B cell (primary cell): ENCODE data around the gene SLC10A2. TPM values are rescaled to one million over a fixed set of nuclear protein-coding genes. Genes with fewer than 3 reads are reported as not detected.

Source experiments
- ATAC-seq: fragments of 200-7000 bp; cut with Tn5 transposase; one replicate; pipeline ENCODE4 v1.10.0; 2021; ENCODE audit warnings: low read depth, mild to moderate bottlenecking, moderate number of reproducible peaks, moderate library complexity
- CTCF ChIA-PET: fragments of 350-600 bp; sonication (Branson Sonifier 250); formaldehyde crosslinking; loops from one replicate; lab custom pipeline; 2021; ENCODE audit warnings: antibody characterized with exemption, inconsistent platforms; lab: Charles Lee
- POLR2A ChIA-PET: fragments of 350-600 bp; sonication (Branson Sonifier 250); formaldehyde crosslinking; loops from one replicate; lab custom pipeline; 2021; ENCODE audit warnings: antibody characterized with exemption; lab: Charles Lee
- DNase-seq: peaks from one replicate; pipeline ENCODE4 v3.0.0; 2013
- H2AFZ ChIP-seq: 2 replicates; pipeline ENCODE4 v1.6.1; 2012; ENCODE audit warnings: mild to moderate bottlenecking, low read depth, low read length; ENCODE audit not compliant: insufficient read depth, poor library complexity, severe bottlenecking
- H3K27ac ChIP-seq, 2 donors: 1 replicate in 1 of 2; 2 replicates in 1 of 2; pipeline ENCODE4 v1.5.1; 2012 to 2013; ENCODE audit warnings: low read length in 2 of 2, mild to moderate bottlenecking in 2 of 2, moderate library complexity in 1 of 2
- H3K27me3 ChIP-seq, 4 experiments: fragments of 200-600 bp in 1 of 4; sonication (generic) in 1 of 4; replicated peaks in 1 of 4; 1 replicate in 2 of 4; 2 replicates in 2 of 4; pipeline versions ENCODE4 v1.6.1 to v1.7.0; 2013 to 2016; ENCODE audit warnings: low read length in 3 of 4, mild to moderate bottlenecking in 2 of 4, mixed read lengths in 1 of 4, moderate library complexity in 1 of 4; ENCODE audit not compliant: insufficient read depth in 4 of 4, control insufficient read depth in 3 of 4; ENCODE audit errors: control extremely low read depth in 1 of 4
- H3K36me3 ChIP-seq, 2 experiments: replicated peaks in 1 of 2; 1 replicate in 1 of 2; 2 replicates in 1 of 2; pipeline versions ENCODE4 v1.6.1 to v1.7.1; 2013; ENCODE audit warnings: low read length in 1 of 2; ENCODE audit not compliant: insufficient read depth in 2 of 2, control insufficient read depth in 1 of 2; ENCODE audit errors: control extremely low read depth in 1 of 2, extremely low read depth in 1 of 2
- H3K4me1 ChIP-seq, 2 donors: fragments of 200-600 bp in 1 of 2; sonication (generic) in 1 of 2; 1 replicate in 1 of 2; 2 replicates in 1 of 2; pipeline versions ENCODE4 v1.5.1 to v1.6.1; 2013 to 2017; ENCODE audit warnings: low read length in 2 of 2; ENCODE audit not compliant: control insufficient read depth in 2 of 2, insufficient read depth in 2 of 2
- H3K4me2 ChIP-seq: replicated peaks from 2 replicates; pipeline ENCODE3; 2012; ENCODE audit warnings: mild to moderate bottlenecking, low read depth, low read length; ENCODE audit not compliant: poor library complexity, severe bottlenecking
- H3K4me3 ChIP-seq, 5 experiments: fragments of 200-600 bp in 1 of 5; sonication (generic) in 1 of 5; 1 replicate in 3 of 5; 2 replicates in 2 of 5; pipeline versions ENCODE4 v1.5.1 to v1.7.0; 2011 to 2016; ENCODE audit warnings: low read length in 4 of 5, mild to moderate bottlenecking in 4 of 5, low read depth in 2 of 5, control low read depth in 1 of 5, moderate library complexity in 1 of 5; ENCODE audit not compliant: insufficient read depth in 1 of 5; ENCODE audit errors: control extremely low read depth in 1 of 5, extremely low read depth in 1 of 5
- H3K79me2 ChIP-seq: fragments of 200-600 bp; sonication (generic); one replicate; pipeline ENCODE4 v1.6.0; 2016; ENCODE audit warnings: low read length; ENCODE audit not compliant: control insufficient read depth, insufficient read depth
- H3K9ac ChIP-seq: fragments of 200-600 bp; sonication (generic); 2 replicates; pipeline ENCODE4 v1.6.1; 2017; ENCODE audit warnings: mild to moderate bottlenecking, low read length, moderate library complexity
- H3K9me3 ChIP-seq, 3 donors: one replicate each; pipeline versions ENCODE4 v1.6.1 to v1.7.1; 2013; ENCODE audit warnings: low read length in 2 of 3; ENCODE audit not compliant: control insufficient read depth in 2 of 3, insufficient read depth in 1 of 3; ENCODE audit errors: control extremely low read depth in 1 of 3
- H4K20me1 ChIP-seq: 2 replicates; pipeline ENCODE4 v1.6.0; 2012; ENCODE audit warnings: mild to moderate bottlenecking, low read length; ENCODE audit not compliant: insufficient read depth, control insufficient read depth, poor library complexity, severe bottlenecking
- H3K27ac Mint-ChIP-seq: one replicate; pipeline ENCODE4 v1.8.0; 2021; ENCODE audit warnings: mixed read lengths
- H3K27me3 Mint-ChIP-seq: one replicate; pipeline ENCODE4 v1.8.0; 2021; ENCODE audit warnings: mixed read lengths
- H3K4me1 Mint-ChIP-seq: one replicate; pipeline ENCODE4 v1.8.0; 2021; ENCODE audit warnings: mixed read lengths
- H3K4me3 Mint-ChIP-seq: one replicate; pipeline ENCODE4 v1.8.0; 2021; ENCODE audit warnings: mixed read lengths
- H3K9me3 Mint-ChIP-seq: one replicate; pipeline ENCODE4 v1.8.0; 2022; ENCODE audit warnings: mixed read lengths; ENCODE audit not compliant: insufficient read depth
- EZH2 ChIP-seq: IDR thresholded peaks from 2 replicates; pipeline ENCODE4 v1.6.1; 2012; ENCODE audit warnings: borderline replicate concordance, low read depth, mild to moderate bottlenecking, moderate library complexity, low read length; ENCODE audit not compliant: insufficient read depth, poor library complexity, severe bottlenecking
- WGBS: methylation state at CpG from one replicate; pipeline ENCODE4 v1.1.5; 2013; ENCODE audit warnings: missing lambda C conversion rate; ENCODE audit not compliant: insufficient coverage; 5-methylcytosine and 5-hydroxymethylcytosine counted together
- intact Hi-C: fragments of 100-400 bp; cut with micrococcal nuclease; formaldehyde crosslinking; loops from one replicate; pipeline ENCODE4 v1.10.0; 2022
- polyA minus RNA-seq: library from RNA; depleted of rRNA, polyadenylated mRNA; stranded (reverse); fragments of >200 nt; gene quantifications from 2 replicates; pipeline ENCODE4 v1.2.3, GENCODE V29; 2012
- polyA plus RNA-seq: library from polyadenylated mRNA; depleted of rRNA; stranded (reverse); fragments of >200 nt; gene quantifications from 2 replicates; pipeline ENCODE4 v1.2.3, GENCODE V29; 2012
- total RNA-seq, 2 donors: library from RNA; stranded (reverse); fragments of 120-200 nt in 1 of 2; gene quantifications; 1 replicate in 1 of 2; 2 replicates in 1 of 2; pipeline versions ENCODE4 v1.2.3 to v1.2.4, GENCODE V29; 2013 to 2022
- TF ChIP-seq, protein P1 (sequence below): fragments of 200-600 bp; IDR thresholded peaks from one replicate; pipeline ENCODE4 v1.8.0; 2022; ENCODE audit warnings: antibody characterized with exemption, mild to moderate bottlenecking

SLC10A2 gene, protein sequence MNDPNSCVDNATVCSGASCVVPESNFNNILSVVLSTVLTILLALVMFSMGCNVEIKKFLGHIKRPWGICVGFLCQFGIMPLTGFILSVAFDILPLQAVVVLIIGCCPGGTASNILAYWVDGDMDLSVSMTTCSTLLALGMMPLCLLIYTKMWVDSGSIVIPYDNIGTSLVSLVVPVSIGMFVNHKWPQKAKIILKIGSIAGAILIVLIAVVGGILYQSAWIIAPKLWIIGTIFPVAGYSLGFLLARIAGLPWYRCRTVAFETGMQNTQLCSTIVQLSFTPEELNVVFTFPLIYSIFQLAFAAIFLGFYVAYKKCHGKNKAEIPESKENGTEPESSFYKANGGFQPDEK
- not detected in 2 replicates for total RNA-seq
- not detected for total RNA-seq (2013)
- not detected in 2 replicates for polyA plus RNA-seq
- polyA minus RNA-seq: not detected in 2 replicates

DNA sequence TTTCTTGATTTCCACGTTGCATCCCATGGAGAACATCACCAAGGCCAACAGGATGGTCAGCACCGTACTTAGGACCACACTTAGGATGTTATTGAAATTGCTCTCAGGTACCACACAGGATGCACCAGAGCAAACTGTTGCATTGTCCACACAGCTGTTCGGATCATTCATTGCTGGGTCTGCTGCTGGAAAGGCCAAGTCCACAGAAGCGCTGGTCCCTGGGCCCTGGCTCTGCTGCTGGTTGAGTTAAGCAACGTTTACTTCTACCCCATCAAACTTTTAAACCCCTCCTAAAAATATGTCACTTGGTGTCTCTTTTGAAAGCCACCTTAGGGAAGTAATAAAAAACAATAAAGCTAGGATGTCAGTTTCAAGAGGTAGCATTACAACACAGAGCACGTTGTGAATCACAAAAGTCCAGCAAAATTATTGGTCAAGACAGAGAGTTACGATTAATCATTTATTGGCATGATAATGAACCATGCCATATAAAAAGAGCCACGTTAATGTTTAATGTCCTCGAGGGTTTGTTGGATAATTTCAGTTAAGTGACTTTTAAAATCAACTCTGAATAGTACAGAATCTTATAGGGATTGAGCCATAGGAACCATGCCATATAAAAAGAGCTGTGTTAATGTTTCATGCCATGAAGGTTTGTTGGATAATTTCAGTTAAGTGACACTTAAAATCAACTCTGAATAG, at the start of gene SLC10A2:
SLC10A2 (minus strand) TSS at position 339 of the 702 bp plus-strand sequence; CDS start at position 171, 168 bp downstream.
- 97% methylated on average over 5 of the region's 9 CpGs for WGBS
- no peak within 1 kb of the TSS for H3K4me3 ChIP-seq
- H3K27ac ChIP-seq: no peak within 1 kb of the TSS
- no peak within 1 kb of the TSS for H3K4me3 Mint-ChIP-seq
- ChIA-PET CTCF (no interaction called here), POLR2A (no interaction called here)
- H3K9me3 ChIP-seq: no peaks in the 10 kb centered on the region
- no peak within 1 kb of the TSS for H3K27ac Mint-ChIP-seq
- H3K27me3 Mint-ChIP-seq: no peaks in the 10 kb centered on the region
- no peak within 1 kb of the TSS for H3K4me2 ChIP-seq
- H4K20me1 ChIP-seq: no peaks in the 10 kb centered on the region
- DNase-seq: no peak
- TF ChIP-seq, protein P1, sequence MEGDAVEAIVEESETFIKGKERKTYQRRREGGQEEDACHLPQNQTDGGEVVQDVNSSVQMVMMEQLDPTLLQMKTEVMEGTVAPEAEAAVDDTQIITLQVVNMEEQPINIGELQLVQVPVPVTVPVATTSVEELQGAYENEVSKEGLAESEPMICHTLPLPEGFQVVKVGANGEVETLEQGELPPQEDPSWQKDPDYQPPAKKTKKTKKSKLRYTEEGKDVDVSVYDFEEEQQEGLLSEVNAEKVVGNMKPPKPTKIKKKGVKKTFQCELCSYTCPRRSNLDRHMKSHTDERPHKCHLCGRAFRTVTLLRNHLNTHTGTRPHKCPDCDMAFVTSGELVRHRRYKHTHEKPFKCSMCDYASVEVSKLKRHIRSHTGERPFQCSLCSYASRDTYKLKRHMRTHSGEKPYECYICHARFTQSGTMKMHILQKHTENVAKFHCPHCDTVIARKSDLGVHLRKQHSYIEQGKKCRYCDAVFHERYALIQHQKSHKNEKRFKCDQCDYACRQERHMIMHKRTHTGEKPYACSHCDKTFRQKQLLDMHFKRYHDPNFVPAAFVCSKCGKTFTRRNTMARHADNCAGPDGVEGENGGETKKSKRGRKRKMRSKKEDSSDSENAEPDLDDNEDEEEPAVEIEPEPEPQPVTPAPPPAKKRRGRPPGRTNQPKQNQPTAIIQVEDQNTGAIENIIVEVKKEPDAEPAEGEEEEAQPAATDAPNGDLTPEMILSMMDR: no peak
- TF ChIP-seq EZH2: no peak
- H3K4me1 ChIP-seq: peaks cover 4 to 14% of the 10 kb centered on the region in 2 donors
- H3K9ac ChIP-seq: no peak within 1 kb of the TSS
- no peaks in the 10 kb centered on the region for H3K27me3 ChIP-seq
- no peak within 1 kb of the TSS for H2AFZ ChIP-seq
- H3K9me3 Mint-ChIP-seq: no peaks in the 10 kb centered on the region
- no peak for ATAC-seq
- no peaks in the 10 kb centered on the region for H3K36me3 ChIP-seq
- H3K4me1 Mint-ChIP-seq: peaks cover 10% of the 10 kb centered on the region
- no peaks in the 10 kb centered on the region for H3K79me2 ChIP-seq
- intact Hi-C loops: no loop called here

DNA sequence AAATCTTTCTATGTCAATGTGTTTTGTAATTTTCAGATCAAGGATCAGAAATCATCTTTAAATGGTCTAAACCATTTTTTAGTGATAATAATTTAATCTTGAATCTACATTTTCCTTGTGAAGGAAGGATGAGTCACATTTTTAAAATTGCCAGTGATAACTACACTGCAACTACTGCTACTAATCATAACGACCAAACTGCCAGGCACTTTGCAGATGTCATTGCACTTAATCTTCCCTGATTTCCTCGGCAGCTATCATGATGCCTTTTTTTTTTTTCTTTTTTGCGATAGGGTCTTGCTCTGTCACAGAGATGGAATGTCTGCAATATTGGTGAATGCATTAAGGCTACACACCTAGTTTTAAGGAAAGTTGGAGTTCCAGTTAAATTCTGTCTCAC, 41.4 kb upstream of the SLC10A2 start:
- DNase-seq (no peak), ATAC-seq (no peak)
- TF ChIP-seq EZH2: no peak
- TF ChIP-seq, protein P1: no peak
- no peaks in the 10 kb centered on the region for H4K20me1 ChIP-seq
- intact Hi-C loops: no loop called here
- no peaks in the 10 kb centered on the region for H3K79me2 ChIP-seq
- Mint-ChIP-seq H3K27ac (no peak overlapping the region), H3K4me1 (no peaks in the 10 kb centered on the region), H3K4me3 (no peak overlapping the region), H3K9me3 (no peaks in the 10 kb centered on the region), H3K27me3 (no peaks in the 10 kb centered on the region)
- no peaks in the 10 kb centered on the region for H3K36me3 ChIP-seq
- no peak overlapping the region for H3K27ac ChIP-seq
- ChIA-PET CTCF (no interaction called here), POLR2A (no interaction called here)
- no peak overlapping the region for H3K4me3 ChIP-seq
- H3K9ac ChIP-seq: no peak overlapping the region
- no peak overlapping the region for H3K4me2 ChIP-seq
- no peaks in the 10 kb centered on the region for H3K27me3 ChIP-seq
- WGBS: 92% methylated on average over 2 of the region's 3 CpGs
- H2AFZ ChIP-seq: no peak overlapping the region
- H3K4me1 ChIP-seq: no peaks in the 10 kb centered on the region
- no peaks in the 10 kb centered on the region for H3K9me3 ChIP-seq
